ENCODE measurements around the gene LCP2.
A peak's percentile ranks its signal among the peaks of the same experiment; 100 is the strongest.

The LCP2 gene

DNA sequence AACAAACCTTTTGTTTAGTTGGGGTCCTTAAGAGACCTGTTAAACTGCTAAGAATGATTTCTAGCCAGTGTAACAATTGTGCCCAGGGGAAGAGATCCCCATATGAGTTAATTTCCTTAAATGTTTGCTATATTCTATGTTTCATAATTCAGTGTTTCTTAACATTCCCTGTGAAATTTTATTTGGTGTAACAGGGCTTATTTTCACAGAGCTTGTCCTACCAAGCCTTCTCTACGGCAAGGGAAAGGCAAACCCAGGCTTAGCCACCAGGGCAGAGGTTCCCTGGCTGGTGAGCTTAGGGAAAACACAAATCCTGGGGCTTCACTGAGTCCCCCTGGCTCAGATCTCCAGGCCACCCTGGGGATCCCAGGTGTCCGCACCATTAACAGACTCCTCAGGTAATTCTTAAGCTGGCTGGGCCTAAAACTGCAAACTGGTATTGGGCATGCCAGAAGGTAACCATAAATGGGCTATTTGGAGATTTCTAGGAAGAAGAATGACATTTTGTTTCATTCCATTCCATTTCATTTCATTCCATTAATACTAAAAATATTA, 17.0 kb upstream of the LCP2 start:
- ATAC-seq, result no peak

DNA sequence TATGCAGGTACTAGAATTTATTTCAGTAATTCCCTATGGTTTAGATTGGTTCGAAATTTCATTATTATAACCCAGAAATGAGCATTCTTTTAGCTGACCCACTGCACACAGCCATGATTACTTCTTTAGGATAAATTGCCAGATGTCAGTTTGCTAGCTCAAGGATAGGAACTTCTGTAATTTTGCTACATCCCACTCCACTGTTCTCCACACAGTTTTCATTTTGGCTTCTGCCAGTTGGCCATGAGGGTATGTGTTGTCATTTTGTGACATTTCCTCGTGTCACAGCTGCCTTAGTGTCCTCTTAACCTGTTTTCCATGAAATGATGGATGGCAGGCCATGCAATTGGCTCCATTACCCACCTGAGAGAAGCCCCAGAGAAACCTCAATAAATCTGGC, 16.2 kb upstream of the LCP2 start:
- no peak for ATAC-seq

DNA sequence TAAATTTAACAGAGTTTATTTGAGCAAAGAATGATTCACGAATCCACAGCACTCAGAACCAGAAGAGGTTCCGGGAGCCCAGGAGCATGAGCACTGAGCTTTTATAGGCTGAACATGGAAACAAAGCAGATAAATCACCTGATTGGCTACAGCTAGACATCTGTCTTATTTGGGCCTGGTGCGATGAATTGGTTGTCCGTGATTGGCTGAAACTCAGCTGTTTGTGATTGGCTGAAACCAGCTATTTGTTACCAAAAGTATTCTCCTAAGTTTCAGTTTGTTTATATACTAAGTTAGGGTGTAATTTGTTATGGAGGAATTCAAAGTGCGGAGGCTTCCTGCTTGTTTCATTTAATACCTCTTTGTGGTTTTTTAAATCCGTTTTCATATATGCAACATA, 15.8 kb upstream of the LCP2 start:
- peak; percentile 66 to 71 for ATAC-seq

DNA sequence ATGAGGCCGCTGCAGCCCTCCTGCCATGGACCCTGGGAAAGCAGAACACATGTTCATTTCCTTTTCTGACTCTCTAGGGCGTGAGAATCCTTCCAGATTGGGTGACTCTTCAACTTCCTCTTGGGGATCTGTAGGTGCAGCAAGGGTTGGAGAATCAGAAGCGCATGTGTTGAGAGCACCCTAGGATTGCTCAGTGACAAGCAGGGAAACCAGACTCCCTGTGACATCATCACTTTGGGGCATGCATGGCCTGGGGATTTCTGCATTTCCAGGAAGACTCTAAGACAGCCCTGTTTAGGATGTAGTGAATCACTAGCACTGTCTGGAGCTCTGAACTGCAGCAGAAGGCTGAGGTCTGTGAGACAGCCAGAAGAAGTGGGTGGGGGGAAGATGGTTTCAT, 15.1 kb upstream of the LCP2 start:
- peak; percentile 93 to 94 for ATAC-seq

DNA sequence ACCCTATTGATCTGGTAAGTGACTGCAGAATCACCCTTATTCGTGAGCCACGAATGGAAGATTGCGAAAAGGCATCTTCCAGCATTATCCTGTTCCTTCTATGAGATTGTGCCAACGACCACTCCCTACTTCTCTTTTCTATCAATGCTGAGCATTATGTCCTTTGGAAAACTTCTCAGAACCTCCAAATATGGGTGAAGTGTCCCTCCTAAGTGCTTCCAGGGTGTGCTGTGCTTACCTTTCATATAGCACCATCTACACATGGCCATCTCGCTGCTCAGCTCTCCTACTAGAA, 14.7 kb upstream of the LCP2 start:
- ATAC-seq, result no peak

DNA sequence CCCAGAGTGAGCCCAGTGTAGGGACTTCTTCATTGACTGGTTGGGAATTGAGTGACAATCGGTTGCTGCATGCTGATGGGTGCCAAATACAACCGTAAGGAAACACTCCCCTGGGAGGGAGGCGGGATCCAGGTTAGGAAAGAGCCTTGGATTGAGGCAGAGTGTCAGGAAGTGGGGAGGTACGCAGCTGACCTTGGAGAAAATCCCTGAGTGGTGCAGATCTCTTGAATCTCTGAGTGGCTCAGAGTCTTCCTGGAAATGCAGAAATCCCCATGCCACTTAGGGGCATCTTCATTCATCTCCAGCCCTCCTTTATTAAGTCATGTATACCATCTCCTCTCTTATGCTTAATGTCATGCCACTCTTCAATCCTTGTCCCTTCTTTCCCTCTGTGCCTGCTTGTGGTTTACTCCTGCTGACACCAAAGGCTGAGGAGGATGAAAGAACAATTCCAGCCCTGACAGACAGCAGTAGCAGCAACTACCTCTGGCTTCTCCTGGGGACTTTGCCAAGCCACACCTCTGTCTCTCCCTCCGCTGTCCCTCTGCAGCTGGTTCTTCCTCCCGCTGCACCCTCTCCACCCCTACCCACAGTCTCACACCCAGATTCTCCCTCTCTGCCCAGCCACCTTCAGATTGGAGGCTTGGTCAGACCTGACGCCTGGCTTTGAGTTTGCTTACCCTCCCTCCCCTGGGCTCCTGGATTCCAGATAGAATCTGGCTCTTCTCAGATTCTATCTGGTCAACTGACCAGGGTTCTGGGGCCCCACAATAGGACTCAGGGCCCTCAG, 14.1 kb upstream of the LCP2 start:
- ATAC-seq, result no peak

DNA sequence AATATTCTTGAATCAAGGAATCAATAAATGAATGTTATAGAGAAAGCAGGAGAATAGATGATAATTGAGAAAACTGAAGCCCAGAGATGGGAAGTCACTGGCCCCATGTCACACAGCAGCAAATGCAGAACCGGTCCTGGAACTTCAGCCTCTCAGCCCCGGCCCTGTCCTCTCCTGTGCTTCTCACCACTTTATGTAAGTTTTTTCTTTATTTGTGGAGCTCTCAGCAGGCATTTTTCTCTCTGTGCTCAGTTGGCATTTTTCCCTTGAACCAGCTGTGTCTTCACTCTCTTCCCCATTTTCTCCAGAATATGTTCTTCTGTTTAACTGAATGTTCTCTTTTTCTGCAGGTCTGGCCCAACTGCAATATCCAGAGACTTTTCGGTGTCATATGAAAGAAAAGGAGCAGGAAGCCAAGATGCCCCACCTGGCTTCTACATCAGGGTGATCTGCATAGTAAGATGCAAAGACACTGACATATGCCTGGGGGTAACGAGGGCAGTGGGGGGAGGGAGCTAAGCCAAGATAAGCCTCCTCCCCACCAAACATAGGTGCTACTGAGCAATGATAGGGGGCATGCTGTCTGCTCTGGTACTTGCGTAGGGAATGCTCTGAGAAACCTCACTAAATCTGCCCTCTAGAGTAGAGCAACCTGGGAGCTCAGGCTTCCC, 12.8 kb upstream of the LCP2 start:
- no peak for ATAC-seq

DNA sequence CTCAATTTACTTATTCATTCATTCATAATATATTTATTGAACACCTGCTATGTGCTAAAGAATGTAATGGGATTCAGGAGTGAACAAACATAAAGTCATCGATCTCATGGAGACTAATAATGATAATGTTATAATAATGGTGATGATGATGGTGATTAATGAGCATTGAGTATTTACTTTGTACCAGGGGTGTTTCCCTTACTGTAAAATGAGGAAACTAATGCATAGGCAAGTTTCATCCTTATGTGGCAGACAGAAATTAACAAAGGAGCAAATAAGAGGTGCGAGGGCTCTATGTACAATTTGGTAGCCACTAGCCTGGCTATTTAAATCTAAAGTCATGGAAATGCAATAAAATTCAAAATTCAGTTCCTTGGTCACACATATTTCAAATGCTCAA, 11.1 kb upstream of the LCP2 start:
- ATAC-seq, result no peak

DNA sequence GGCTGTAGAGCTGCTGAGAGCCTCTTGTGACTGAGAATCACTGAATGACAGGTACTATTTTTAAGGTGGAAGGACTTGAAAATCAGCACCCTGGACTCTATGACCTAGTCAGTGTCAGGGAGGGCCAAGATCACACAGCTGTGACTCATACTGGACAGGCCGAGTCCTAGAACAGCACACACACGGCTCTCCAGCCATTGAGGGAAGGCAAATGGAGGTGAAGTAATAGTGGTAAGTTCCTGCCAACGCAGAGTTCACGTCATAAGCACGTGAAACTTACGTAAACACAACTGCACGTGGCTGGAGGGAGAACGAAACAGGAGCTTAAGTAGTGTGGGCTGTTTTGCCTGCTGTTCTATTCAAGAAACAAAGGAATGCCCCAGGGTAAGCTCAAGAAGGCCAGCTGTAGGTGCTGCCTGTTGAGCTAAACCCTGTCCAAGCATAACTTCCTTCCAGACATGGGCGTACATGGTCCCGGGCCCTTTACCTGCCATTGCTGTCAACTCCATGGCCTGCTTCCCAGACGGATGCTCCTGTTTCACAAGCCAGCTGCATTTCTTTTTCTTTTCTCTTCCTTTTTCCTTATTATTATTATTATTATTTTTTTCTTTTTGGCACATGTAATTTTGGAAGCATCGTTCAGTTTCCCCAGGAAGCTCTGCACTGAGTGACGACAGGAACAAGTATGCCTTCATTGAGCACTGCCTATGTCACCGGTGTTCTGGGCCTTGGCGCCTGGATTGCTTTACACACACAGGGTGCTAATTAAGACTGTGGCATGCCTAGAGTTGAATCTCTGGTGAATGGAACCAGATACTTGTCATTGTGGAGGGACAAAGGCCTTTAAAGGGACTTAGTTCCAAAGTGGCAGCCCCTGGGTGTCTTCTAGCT, 10.2 kb upstream of the LCP2 start:
- ATAC-seq, result no peak

DNA sequence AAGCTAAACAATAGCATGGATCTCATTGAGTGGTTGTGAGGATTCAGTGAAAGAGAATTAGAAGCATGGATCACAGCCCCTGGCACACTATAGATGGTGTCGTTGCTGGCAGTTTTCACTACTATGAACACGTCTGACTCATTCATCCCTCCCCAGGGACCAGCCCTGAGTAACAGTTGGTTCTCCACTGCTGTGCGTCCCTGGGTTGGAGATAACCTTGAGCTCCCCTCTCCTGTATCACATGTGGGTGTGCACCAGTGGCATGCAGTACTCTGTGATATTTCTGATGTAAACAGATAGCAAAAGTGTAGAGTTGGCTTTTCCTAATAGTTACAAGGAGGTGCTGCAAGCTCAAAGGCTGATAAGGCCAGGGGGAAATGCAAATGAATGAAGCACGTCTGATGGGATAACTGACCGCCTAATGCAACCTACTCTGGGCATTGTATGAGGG, 8.8 kb upstream of the LCP2 start:
- peak; percentile 50 to 68 for ATAC-seq

DNA sequence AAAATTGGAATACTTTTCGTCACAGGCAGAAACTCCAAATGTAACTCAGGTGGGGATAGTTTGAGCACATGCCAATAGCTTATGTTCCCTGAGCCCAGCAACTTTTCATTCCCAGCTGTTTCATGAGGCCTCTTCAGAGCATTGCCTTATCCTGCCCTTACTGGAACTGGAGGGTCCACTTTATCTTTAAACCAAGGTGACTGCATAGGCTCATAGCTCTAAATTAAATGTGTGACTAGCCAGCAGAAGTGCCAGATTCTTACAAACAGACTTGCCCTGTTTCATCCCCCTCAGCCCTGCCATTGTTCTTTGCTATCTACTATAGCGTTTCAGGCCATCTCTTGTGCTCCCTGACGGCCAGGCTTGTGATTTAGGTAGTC, 8.1 kb upstream of the LCP2 start:
- no peak for ATAC-seq

DNA sequence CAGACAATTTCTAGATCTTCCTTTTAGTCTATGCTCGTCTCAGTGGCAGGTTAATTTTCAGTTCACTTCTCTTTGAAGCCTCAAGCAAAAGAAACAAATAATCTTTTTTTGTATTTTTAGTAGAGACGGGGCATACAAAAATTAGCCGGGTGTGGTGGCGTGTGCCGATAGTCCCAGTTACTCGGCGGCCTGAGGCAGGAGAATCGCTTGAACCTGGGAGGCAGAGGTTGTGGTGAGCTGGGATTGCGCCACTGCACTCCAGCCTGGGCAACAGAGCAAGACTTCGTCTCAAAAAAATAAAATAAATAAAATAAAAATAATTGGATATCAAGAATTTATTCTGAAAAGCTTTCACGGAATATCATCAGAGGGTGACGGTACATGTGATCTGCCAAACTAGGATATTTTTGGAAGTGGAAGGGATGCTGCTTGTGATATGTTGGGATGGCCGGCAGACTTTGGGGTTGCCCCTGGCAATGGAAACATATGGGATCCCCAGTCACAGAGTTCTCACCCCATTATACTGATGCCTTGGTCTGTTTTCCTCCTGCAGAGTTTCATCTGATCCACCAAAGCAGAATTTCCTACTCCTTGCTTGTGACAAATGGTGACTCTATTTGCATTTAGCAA, 7.6 kb upstream of the LCP2 start:
- no peak for ATAC-seq

DNA sequence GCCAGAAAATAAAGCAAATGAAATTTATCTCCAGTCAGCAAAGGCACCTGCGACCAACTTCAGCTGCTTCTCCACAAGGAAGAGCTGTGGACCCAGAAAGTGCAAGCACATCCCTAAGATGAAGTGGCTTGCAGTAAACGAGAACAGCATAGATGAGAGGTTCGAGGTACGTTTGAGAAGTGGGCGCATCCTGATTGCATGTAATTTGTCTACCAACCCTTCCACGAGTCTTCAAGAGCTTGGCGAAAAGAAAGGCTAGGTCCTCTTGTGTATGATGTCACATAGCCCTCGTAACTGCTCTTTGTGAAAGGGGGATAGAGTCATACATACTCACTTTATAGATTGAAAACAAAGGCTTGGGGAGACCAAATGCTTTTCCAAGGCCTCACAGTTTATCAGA, 6.0 kb upstream of the LCP2 start:
- peak in 1 of 2 donors; percentile 24 for ATAC-seq

DNA sequence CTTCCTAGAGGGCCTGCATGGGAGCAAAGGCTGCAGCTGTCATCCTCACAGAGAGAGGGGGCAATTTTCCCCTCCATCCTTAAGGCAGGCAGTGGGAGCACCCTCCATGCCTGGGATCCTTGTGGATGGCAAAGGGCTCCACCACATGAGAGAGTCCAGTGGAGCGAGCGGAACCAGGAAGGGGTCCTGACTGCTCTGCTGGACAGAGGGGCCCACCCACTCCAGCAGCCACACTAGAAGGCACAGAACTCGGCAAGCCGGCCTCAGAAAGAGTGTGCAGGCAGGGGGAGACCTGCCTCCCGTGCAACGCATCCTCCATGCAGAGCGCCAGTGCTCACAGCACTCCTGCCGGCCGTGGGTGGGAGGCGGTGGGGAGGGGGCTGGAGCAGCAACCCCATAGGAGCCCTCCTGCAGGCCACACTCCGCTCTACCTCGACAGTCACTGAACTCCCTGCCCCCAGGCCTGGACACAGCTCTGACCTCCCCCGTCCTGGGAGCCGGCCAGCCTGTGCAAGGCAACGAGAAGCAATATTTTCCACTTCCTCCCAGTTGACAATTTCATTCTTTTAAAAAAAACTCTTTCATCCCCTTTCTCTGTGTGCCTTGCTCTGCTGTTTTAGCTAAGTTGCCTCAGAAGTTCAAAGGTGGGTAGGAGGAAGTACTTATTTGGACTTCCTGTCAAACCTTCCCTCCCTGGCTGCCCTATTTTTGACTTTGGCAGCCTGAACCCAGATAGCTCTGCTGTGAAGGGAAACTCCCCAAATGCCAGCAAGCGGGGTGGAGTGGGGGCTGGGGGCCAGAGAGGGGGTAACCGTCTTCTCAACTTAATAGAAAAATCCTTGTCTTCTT, 5.3 kb upstream of the LCP2 start:
- ATAC-seq, result peak; percentile 78 to 80

DNA sequence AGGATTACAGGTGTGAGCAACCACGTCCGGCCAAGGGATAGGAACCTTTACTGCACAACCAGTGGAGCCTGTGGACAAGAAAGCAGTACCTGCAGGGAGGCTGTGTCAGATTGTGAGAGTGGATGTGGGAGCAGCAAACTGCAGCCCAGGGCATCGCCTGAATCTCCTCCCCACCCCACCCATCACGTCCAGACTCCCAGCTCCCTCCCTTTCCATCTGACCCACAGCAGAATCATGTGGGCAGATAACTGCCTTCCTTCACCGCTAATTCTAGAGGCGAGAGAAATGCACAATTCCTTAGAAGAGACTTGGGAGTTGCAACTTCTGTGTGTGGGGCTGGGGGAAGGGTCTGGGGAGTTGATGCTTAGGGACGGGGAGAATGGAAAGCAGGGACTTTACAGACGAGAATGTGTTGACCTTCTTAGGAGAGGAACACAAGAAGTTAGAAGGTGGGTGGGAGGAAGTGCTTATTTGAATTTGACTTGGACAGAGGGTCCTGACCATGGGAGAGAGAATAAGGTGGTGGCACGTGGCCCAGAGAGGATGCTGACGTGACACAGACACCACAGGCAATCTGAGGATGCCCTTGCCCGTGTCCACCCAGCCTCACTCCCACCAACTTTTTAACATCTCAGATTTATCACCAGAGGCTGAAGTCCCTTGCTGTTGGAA, 4.5 kb upstream of the LCP2 start:
- ATAC-seq, result no peak

DNA sequence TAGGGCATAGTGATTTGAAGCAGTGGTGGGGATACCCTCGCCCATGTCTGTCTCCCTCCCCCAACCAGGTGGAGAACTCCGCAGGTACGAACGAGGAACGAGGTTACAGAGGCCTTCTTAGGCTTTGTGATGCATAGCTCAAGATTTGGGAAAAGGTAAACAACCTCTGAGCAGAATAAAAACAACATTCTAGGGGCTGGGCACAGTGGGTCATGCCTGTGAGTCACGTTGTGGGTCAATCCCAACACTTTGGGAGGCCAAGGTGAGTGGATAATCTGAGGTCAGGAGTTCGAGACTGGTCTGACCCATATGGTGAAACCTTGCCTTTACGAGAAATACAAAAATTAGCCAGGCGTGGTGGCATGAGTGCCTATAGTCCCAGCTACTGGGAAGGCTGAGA, 3.6 kb upstream of the LCP2 start:
- no peak for ATAC-seq

DNA sequence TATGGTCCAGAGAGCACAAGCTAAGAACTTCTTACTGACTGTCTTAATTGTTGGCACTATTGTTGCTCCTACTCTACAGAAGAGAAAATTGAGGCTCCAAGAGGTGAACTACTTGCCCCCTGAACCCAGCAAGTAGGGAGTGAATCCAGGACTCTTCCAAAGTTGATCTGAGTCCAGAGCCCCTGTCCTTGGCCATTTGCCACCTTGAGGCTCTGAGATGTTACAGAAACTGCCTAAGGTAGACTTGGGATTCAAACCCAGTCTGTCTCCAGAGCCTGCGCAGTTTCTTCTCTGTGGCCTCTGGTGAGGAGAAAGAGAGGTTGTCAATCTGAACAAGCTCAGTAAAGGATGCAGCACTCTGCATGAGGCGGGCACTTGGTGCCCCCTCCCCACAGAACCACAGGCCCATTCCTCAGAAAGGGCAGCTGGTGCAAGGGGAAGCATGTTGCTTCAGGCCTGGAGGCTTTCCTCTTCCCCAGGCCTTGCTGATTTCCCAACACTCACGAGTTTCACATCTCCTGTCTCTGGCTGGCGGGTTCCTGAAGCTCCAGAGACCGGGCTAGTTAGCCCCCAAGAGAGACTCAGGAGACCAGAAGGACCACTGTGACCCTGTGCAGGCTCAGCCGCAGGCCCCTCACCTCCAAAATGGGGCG, 2.9 kb upstream of the LCP2 start:
- ATAC-seq, result no peak

DNA sequence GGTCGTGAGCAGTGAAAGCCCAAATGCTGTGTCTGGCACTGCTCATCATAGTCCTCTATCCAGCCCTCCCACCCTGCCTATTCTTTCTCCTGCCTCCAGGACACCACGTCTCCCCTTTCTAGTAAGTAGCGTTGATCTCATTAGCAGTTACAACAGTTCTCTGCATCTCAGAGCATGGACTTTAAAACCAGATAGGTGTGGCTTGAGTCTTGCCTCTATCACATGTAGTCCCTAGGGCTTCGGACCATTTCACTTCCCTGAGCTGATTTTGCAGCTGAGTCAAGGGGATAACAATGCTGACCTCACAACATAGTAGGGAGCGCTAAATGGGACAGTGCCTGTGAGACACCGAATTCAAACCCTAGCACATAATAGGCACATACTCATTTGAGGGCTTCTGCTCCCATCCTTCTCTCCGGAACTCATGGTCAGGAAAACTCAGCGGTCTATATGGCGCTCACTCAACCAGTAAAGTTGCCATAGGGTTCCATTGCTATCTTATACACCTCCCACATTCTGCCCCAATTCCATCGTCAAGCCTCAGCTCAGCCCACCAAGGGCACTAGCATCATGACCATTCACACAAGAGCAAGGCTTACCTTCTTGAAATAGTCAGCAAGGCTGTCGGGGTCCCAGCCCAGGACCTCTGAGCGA, 515 bp downstream of the LCP2 start:
- ATAC-seq, result peak; percentile 22 to 35

DNA sequence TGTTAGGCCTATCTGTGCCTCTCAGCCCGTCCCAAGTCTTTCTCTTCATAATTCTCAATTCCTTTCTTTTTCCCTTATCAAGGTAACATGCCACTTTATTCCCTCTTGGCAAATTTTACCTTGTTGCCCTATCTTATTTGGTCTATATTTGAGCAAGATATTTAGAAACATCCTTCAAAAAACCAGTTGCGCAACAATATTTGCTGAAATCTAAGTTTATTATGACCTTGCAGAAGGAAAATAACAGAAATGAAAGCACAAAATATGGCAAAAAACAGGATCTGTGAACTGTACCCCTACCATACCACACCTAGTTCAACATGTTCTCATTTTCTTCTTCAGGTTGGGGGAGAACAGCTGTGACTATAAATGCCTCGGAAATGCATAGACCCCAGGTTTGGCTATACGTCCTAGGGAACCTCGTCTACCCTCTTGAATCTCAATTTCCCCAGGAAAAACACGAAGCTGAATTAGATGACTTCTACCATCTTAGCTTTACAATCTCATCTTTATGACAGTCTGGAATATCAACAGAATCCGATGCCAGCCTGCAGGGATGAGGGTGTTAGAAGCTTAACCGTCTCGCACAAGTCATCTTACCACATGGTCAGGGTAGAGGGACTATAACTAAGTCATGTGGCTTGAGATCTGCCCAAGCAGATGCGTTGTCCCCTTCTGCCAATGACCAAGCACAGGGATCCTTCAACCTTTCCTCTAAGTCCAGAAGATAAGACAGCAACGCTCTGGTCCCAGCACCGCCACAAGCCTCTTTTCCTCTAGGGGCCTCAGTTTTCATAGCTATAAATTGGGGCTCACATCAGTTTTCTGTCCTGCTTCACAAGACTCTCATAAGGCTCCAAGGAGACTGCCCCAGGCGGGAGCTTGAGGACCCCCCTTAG, 1.3 kb downstream of the LCP2 start:
- ATAC-seq, result no peak

Data from activated CD4-positive, CD25-positive, alpha-beta regulatory T cell treated with anti-CD3 and anti-CD28 coated beads, Interleukin-2, amount 50 U/mL, for 24 hours (primary cell).